Transverse colon (tissue), 4 donors: ENCODE measurements around the gene SIT1.

Experiments
- EP300 ChIP-seq: sonication (generic); formaldehyde crosslinking; IDR thresholded peaks from one replicate; pipeline ENCODE4 v1.6.1; 2017; ENCODE audit warnings: antibody characterized with exemption, low read depth
- POLR2A ChIP-seq: fragments of 450-650 bp; IDR thresholded peaks from one replicate; pipeline ENCODE4 v1.6.1; 2016; ENCODE audit warnings: antibody characterized with exemption, mild to moderate bottlenecking, moderate library complexity
- POLR2AphosphoS5 ChIP-seq, 3 donors: sonication (generic); formaldehyde crosslinking; IDR thresholded peaks; one replicate each; pipeline ENCODE4 v1.6.1; 2016; ENCODE audit warnings: antibody characterized with exemption in 3 of 3
- TF ChIP-seq, protein P1 (sequence below), 5 experiments: fragments of 200-600 bp in 3 of 5; fragments of 450-650 bp in 2 of 5; sonication (generic) in 3 of 5; IDR thresholded peaks; 1 replicate in 2 of 5; 2 replicates in 3 of 5; pipeline ENCODE4 v1.5.1; 2016 to 2017; ENCODE audit warnings: antibody characterized with exemption in 5 of 5, inconsistent platforms in 3 of 5, mild to moderate bottlenecking in 2 of 5, moderate library complexity in 1 of 5

DNA sequence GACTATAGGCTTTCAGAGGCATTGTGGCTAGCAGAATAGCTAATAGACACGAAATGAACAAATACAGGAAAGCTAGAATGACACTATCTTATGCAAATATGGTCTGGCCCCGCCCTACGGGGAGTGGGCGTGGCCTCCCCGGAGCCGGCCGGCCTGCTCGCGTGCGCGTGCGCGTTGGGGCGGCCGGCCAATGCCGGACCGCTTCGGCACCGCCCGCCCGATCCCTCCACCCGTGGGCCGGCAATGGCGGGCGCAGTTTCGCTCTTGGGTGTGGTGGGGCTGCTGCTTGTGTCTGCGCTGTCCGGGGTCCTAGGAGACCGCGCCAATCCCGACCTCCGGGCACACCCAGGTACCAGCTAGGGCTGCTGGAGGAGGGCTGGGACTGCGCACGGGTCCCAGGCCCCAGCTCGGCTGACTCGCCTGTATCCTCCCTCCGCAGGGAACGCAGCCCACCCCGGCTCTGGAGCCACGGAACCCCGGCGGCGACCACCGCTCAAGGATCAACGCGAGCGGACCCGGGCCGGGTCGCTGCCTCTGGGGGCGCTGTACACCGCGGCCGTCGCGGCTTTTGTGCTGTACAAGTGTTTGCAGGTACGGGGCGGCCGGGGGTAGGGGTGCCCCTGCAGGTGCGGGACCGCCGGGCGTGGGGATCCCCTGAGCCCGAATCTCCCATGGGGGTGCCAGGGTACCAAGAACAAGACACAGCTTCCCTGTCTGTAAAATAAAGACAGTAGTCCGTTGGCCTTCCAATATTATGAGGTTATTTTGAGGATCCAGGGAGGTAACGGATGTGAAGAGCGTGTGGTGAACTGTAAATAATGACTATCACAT is 7.6 kb upstream of the SIT1 start, which contains the start of gene CCDC107:
- TF ChIP-seq, protein P1, sequence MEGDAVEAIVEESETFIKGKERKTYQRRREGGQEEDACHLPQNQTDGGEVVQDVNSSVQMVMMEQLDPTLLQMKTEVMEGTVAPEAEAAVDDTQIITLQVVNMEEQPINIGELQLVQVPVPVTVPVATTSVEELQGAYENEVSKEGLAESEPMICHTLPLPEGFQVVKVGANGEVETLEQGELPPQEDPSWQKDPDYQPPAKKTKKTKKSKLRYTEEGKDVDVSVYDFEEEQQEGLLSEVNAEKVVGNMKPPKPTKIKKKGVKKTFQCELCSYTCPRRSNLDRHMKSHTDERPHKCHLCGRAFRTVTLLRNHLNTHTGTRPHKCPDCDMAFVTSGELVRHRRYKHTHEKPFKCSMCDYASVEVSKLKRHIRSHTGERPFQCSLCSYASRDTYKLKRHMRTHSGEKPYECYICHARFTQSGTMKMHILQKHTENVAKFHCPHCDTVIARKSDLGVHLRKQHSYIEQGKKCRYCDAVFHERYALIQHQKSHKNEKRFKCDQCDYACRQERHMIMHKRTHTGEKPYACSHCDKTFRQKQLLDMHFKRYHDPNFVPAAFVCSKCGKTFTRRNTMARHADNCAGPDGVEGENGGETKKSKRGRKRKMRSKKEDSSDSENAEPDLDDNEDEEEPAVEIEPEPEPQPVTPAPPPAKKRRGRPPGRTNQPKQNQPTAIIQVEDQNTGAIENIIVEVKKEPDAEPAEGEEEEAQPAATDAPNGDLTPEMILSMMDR (IDR thresholded peaks at IDR 0.05) = peak; percentile 49 to 77 (median 62)
- TF ChIP-seq POLR2A (peak; percentile 89), EP300 (no peak), POLR2AphosphoS5 (IDR thresholded peaks at IDR 0.05) (peak; percentile 88 to 94 (median 90))
